Measurements from ENCODE around the gene UBQLN1. TPM values are rescaled to one million over a fixed set of nuclear protein-coding genes. Genes with fewer than 3 reads are reported as not detected.
A peak's percentile ranks its signal among the peaks of the same experiment; 100 is the strongest.
"Not testable (repeated sequence)": the region's sequence is repeated elsewhere in the genome, so short reads cannot be mapped to it uniquely, and the experiment has no call there.

The UBQLN1 gene
- total RNA-seq, 1 donor from 2014 or later: 45.9 TPM

DNA sequence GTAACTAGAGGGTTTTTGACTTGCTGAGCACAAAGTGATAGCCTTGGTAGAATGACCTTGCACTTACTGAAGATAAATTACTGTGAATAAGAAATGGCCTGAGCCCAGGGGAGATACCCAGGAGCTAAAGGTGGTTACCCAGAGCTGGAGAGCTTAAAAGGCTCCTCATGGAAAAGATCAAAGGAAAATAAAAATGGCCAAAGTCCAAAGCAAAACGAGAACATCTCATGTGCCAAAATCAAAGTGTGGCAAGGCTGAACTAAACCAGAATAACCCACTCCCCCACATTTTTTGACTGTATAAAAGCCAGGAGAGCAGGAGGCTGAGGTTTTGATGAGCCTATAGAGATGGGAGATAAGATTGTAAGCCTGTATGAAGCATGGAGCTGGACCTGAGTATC lies 70.4 kb downstream of the UBQLN1 start:
- peak; percentile 20 for ATAC-seq

DNA sequence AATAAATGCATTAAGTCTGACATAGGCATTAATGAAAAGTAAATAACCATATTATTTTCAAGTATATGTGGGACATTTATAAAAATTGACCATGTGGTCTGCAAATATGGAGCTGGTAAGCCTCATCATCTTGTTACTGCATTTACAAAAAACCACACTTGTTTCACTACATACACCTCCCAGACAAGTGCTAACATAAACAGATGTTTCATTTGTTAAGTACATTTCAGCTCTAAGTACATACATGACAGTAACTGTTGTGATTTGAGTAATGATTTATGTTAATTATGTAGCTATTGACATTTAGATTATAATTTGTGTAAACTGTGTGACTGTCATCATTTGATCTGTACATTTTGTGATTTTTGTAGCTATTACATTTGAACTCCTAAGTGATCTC lies 70.9 kb downstream of the UBQLN1 start:
- DNase-seq (ENCODE audit: low spot score) (no peak), ATAC-seq (no peak)

More for the DNA sequence above, 70.4 kb downstream of the UBQLN1 start:
- DNase-seq (ENCODE audit: low spot score): no peak

DNA sequence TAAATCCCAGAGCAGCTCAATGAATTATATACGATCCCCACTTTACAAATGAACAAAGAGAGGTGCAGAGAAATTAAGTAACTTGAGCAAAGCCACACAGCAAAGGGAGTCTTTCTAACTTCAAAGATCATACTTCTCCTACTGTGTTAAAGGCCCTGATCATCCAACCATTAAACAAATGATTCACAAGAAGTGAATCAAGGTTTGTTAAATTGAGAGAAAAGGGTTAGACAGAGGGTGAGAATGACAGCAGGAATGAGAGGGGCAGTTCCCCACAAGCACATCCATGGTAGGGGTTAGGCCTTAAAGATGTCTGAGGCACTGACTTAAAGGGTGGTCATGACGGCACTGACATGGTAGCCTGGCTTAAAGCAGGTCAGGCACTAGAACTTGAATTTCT lies 74.1 kb downstream of the UBQLN1 start:
- ATAC-seq (no peak), DNase-seq (ENCODE audit: low spot score) (no peak)

DNA sequence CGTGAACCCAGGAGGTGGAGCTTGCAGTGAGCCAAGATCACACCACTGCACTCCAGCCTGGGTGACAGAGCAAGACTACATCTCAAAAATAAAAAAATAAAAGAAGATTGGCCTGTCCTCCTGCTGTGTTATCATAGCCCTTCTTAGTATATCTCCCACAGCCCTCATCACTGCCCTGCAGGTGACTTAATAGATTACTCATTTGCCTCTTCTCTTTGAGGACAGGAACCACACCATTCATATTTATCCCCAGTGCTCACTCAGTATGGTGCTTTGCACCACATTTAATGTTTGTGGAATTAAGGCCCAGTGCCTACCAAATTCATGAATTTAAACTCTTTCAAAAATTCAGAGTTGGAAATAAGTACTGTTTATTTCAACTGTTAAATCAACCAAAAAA lies 74.5 kb downstream of the UBQLN1 start:
- ATAC-seq: no peak

DNA sequence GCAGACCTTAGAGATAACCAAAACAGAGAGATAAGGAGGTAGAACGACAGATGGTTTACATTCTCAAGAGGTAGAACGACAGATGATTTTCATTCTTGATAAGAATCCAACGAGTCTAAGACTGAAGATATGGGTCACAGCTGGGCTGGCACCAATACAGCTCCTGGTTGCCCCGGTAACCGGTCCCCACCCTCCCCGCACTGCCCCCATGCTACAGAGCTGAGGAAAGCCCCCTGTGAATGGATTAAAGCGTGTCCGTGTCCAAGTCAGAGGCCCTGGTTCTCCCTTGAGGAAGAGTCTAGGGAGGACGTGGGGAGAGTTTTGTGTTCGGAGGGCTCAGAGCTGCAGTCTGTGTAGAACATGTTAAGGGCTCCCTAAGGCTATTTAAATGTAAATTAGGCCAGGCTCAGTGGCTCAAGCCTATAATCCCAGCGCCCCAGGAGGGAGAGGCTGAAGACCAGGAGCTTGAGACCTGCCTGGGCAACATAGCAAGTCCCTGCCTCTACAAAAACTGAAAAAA lies 76.8 kb downstream of the UBQLN1 start:
- no peak for DNase-seq (ENCODE audit: low spot score)
- ATAC-seq: no peak

More for the DNA sequence above, 74.5 kb downstream of the UBQLN1 start:
- no peak for DNase-seq (ENCODE audit: low spot score)

DNA sequence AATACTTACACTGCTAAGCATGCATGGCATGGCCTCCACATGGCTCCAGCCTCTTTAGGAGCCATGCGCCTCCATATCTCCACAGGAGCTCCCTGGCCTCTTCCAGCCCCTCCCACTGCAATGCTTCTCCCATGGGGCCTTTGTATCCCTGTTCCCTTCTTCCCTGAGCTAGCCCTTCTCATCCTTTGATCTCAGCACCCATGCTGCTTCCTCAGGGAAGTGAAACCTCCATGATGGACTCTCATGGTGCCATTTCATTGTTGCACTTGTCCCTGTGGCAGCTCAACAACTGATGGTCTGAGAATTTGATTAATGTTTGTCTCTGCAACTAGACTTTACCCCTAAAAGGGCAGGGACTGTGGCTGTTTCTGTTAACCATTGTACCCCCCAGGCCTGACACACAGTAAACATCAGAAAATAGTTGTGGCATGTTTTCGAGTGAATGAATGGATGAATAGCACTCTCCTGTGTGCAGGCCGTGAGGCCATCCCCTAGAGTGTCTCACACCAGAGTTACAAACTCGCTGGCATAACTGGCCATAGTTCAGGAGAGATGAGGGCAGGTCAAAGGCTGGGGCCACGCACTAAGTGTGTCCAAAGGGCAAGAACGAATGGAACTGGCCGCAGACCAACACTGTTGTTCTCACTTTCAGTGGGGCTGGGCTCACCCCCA lies 78.2 kb downstream of the UBQLN1 start:
- DNase-seq (ENCODE audit: low spot score): peak; percentile 94
- ATAC-seq: peak; percentile 95

DNA sequence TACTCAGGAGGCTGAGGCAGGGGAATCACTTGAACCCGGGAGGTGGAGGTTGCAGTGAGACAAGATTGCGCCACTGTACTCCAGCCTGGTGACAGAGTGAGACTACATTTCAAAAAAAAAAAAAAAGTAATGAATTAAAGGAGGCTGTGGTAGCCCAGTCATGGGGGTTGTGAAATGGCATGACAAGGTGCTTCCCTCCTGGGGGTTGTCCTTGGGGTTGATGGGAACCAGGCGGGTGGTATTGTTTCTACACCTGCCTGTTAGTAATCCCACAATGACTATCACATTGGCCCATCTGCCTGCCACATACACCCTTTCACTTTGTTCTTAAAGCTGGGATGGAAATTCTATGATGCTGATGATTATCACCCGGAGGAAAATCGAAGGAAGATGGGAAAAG lies 79.2 kb downstream of the UBQLN1 start:
- ATAC-seq: no peak
- DNase-seq (ENCODE audit: low spot score): no peak

DNA sequence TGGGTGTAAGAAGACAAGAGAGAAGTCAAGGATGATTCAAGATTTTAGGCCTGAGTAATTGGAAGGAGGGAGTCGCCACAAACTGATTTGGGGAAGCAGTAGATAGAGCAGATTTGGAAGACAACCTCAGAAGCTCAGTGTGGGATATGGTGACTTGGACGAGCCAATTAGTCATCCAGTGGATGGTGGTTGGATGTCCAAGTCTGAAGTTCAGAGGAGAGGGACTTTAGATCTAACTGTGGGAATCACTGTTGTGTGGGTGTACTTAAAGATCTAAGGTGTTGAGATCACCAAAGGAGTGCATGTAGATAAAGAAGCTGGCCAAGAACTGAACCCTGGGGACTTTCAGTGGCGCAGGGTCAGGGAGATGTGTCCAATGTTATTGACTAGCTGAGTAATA lies 82.6 kb downstream of the UBQLN1 start:
- no peak for DNase-seq (ENCODE audit: low spot score)
- no peak for ATAC-seq

DNA sequence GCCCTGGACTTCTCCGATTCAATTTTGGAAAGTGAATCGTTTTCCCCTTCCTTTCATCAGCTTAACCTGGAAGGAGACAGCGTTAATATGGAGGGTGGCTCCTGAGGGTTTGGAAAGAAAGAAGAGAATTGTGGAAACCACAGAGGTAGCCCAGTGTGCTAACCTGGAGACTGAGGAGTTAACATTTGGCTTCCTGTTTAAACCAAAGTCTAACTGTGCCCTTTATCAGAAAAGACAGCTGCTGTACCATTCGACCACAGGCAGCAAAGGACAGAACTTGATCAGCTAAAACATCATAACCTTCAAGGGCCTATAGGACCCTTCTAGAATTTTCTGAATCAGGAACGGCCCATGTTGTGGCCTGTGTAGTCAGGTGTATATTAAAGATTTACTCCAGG lies 84.1 kb downstream of the UBQLN1 start:
- DNase-seq (ENCODE audit: low spot score) (no peak), ATAC-seq (peak; percentile 51)

DNA sequence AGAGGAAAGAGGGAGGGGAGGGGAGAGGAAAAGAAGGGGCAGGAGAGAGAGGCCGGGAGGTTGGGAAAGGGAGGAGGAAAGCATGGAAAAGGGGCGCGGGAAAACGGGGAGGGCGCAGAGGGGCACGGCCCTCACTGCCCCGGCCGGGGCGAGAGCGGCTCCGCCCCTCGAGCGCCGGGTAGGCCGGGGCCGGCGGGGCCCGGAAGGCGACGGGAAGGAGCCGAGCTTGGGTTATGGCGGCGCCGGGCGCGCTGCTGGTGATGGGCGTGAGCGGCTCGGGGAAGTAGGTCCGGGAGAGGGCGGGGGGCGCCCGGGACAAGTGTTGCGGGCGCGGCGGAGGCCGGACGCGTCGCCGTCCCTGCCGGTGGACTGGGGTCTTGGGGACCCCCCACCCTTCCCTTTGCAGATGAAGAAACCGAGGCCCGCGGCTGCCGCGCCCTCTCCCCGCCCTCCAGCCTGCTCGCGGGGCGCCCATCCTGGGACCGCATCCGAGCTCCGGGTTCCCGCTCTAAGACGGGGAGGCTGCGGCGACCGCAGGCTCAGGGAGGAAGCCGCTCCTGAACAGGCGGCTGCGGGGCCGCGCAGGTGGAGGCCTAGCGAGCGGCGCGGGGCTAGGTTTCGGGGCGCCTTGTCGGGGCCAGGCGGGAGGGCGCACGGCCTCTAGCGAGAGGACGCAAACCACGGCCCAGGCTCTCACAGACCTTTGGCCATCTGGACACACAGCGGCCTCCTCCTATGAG lies 84.6 kb downstream of the UBQLN1 start, which contains the start of gene IDNK:
Gene IDNK, plus strand, starts transcription at position 205 of the 740 bp plus-strand sequence. Its CDS starts 29 bp downstream, at position 234.
- ATAC-seq: peak; percentile 76
- DNase-seq (ENCODE audit: low spot score): peak; percentile 81

DNA sequence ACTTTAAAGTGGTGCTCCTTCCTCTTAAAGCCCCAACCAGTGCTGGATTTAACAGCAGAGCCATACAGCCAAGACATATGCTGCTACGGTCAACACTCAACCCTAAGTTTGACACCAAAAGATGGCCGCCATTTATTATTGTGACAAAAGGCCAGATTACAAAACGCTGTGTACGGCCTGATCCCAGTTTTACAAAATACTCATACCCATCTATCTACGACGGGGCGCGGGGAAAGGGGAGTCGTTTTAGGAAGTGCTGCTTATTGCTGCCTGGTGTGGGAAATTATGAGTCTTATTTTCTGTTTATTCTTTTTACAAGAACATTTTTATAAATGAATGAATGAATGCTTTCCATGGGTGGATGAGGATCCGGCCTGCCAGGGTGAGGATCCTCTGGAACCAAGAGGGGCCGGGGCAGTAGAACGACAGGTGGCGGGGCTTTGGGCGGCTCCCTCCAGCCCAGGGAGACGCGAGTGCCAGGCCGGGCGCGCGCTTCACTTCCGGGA lies 85.3 kb downstream of the UBQLN1 start:
- ATAC-seq (no peak), DNase-seq (ENCODE audit: low spot score) (no peak)

DNA sequence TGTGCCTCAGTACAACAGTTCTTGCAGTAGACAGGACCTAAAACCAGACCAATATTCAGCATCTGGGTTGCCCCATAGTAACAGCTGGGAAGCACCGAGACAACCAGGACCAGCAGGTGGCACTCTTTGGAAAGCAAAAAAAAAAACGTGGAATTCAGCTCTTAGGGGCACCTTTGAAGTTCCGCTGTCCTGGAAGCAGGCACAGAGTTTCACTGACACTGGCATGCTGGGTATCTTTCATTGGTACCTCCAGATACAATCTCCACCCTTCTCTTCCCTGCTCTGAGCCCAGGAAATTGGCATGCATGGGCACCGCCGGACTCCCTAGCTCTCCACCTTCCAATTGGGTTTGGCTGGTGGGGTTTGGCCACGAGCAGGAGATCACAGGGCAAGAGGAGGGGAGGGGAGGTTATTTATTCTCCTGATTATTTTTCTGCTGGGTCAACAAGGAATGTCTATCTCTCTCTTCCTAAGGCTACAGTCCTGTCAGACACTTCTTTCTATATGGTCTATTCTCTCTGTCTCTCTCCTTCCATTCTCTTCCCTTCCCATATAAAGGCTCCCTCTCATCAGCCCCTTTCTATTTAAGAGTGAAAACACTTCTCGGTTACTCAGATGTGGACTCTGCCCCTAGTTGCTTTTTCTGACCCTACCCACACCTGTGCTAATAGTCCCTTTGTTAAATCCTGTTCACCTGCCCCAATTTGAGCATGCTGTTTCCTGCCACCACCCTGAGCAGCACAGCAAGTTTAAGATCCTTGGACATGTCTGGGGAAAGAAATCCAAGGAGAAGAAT lies 86.7 kb downstream of the UBQLN1 start:
- DNase-seq (ENCODE audit: low spot score) (peak; percentile 81), ATAC-seq (peak; percentile 73)

DNA sequence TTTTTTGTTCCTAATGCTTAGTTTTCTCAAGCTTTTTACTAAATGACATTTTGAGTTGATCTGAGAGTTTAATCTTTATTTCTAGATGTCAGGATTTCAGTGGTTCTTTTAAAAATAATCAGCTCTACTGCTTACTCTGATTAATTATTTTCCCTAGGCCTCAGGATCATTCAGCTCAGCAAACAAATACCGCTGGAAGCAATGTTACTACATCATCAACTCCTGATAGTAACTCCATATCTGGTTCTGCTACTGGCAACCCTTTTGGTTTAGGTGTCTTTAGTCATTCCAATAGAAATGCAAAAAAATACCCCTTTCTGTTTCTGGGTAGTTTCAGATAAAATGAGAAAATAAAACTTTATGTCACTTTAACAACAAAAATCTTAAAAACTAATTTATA lies 90.5 kb downstream of the UBQLN1 start:
- DNase-seq (ENCODE audit: low spot score) (no peak), ATAC-seq (peak; percentile 47)

DNA sequence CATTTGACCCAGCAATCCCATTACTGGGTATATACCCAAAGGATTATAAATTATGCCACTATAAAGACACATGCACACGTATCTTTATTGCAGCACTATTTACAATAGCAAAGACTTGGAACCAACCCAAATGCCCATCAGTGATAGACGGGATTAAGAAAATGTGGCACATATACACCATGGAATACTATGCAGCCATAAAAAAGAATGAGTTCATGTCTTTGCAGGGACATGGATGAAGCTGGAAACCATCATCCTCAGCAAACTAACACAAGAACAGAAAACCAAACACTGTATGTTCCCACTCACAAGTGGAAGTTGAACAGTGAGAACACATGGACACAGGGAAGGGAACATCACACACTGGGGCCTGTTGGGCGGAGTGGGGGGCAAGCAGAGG lies 94.5 kb downstream of the UBQLN1 start:
- ATAC-seq; DNase-seq (ENCODE audit: low spot score): not testable (repeated sequence)

Other genes with a start within 250 kb of the UBQLN1 start
- gene FRMD3, start 169.6 kb downstream of the UBQLN1 start, total RNA-seq: 0.53 TPM
- 23.9 TPM for gene IDNK, start 84.8 kb downstream of the UBQLN1 start, total RNA-seq
- gene GKAP1, start 109.8 kb upstream of the UBQLN1 start, total RNA-seq: 6.4 TPM
- gene KIF27, start 213.5 kb upstream of the UBQLN1 start, total RNA-seq: 2.2 TPM